ENCODE measurements around the gene ARHGEF38.
A peak's percentile ranks its signal among the peaks of the same experiment; 100 is the strongest.
"Not testable (repeated sequence)": the region's sequence is repeated elsewhere in the genome, so short reads cannot be mapped to it uniquely, and the experiment has no call there.

Gene ARHGEF38

GRCh38 chr4:105659190-105659589, 106.8 kb downstream of the ARHGEF38 start:
- DNase-seq = no peak

GRCh38 chr4:105661028-105661427, 108.6 kb downstream of the ARHGEF38 start:
- DNase-seq = no peak

GRCh38 chr4:105662935-105663675, 110.7 kb downstream of the ARHGEF38 start:
- no peak for DNase-seq

- no peak for DNase-seq
Measured at GRCh38 chr4:105666693-105667092, 114.3 kb downstream of the ARHGEF38 start.

DNA sequence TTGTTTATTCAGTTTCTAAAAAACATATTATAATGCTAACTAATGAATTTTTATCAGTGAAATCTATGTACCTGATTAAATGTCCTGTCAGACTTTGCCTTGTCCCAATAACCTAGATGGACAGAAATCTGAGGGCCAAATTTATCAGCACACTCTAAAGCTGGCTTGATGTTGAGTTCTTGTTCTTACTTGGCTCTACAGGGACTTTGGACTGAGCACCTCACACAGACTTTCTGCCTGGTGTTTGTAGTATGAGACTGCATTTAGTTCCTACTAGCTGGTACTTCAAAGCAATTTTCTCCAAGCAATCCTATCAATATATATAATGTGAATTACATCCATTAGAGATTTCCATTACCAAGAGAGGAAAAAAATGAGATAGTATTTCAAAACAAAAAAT, 118.3 kb downstream of the ARHGEF38 start:
- DNase-seq = no peak

DNA sequence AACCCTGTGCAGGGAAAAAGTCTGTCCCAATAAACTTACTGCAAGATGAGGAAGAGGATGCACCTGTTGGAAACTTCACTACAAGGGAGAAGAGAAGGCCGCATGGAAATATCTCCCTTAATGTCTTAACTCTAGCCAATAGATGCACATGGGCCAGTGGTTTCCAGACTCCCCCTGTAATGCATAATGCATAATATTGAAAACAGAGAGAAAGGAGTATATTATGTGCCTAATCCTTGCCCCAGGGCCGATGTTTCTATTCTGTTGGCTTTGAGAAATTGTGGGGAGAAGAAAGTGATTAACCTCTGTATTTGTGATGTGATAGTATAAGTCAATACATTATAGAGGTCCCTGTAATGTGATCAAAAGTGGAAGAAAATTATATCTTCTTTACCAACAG, 118.9 kb downstream of the ARHGEF38 start:
- DNase-seq = no peak

GRCh38 chr4:105674011-105674410, 121.6 kb downstream of the ARHGEF38 start:
- no peak for DNase-seq

DNA sequence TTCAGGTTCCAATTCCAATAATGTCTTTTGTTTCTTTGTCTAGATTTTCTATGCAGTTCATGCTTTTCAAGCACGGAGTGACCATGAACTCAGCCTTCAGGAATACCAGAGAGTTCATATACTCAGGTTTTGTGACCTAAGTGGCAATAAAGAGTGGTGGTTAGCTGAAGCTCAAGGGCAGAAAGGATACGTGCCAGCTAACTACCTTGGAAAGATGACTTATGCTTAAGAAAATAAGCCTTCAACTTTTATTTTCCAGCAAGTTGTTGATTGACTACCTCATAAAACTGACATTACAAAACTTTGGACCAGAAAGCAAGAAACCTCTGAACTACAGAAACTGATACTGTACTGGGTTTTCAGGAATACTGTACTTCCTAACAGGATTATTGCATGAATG, 125.3 kb downstream of the ARHGEF38 start:
- no peak for DNase-seq

GRCh38 chr4:105679186-105679585, 126.8 kb downstream of the ARHGEF38 start:
- no peak for DNase-seq

DNA sequence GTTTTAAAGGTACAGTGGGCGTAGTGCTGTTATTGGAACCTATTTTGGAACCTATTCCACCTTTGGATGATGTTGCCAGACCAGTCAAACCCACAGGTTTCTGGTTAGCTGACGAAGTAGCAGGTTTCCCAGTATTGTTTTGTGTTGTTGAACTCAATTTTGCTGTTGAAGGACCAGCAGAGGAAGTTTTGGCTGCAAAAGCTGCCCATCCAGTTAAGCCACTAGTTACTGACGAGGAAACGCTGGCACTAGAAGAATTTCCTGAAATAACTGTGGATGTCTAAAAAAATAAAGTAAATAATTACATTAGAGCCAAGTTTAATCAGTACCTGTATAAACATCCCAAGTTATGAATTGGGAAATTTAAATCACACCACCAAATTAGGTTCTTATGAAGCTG, 130.6 kb downstream of the ARHGEF38 start:
- DNase-seq = no peak

DNA sequence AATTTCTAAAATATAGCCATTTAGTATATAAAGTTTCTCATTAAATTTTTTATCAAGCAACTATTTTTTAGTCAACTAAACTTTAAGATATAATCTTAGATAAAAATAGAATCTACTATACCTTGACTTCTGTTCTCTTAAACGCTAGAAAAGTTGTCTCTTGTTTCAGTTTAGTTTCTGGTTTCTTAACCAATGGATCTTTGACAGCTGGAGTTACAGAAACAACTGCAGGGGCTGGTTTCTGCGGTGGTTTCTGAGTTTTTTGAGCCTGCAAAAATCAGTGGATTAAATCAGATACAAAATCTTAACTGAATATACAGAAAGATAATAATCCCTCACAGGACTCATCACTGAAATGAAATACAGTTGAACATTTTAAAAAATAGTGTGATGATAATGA, 134.2 kb downstream of the ARHGEF38 start:
- DNase-seq = no peak

GRCh38 chr4:105694812-105695211, 142.4 kb downstream of the ARHGEF38 start:
- DNase-seq = not testable (repeated sequence)

DNA sequence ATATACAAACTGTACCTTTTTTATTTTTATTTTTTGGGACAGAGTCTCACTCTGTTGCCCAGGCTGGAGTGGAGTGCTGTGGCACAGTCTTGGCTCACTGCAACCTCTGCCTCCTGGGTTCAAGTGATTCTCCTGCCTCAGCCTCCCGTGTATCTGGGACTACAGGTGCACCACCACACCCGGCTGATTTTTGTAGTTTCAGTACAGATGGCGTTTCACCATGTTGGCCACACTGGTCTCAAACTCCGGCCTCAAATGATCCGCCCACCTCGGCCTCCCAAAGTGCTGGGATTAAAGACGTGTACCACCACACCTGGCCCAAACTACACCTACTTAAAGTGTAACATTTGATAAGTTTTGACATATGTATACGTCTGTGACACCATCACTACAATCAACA, 143.4 kb downstream of the ARHGEF38 start:
- not testable (repeated sequence) for DNase-seq

DNA sequence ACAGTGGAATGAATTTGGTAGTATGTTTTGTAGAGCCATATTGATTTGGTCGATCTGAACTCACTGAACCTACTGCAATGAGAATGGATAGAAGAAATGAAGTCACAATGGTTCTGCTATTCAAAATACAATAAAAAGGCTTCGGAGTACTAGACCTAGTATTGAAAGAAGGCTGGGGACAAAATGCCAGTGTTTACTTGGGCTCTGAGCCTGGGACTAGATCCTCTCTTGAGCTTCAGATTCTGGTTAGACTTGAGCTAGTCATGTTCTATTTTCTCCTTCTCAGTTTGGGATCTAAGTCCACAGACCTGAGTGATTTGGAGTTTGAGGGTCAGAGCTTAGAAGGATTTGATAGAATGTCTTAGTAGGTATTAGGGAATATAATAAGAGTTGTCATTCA, 146.2 kb downstream of the ARHGEF38 start:
- DNase-seq = no peak

GRCh38 chr4:105707782-105708180, 155.4 kb downstream of the ARHGEF38 start:
- DNase-seq = no peak

GRCh38 chr4:105708181-105709080, 156.0 kb downstream of the ARHGEF38 start, which contains the start of the genes GSTCD and INTS12:
Gene GSTCD (plus strand): TSS chr4:105708784. CDS start chr4:105717614, 8,830 bp downstream.
Gene INTS12 (minus strand): TSS chr4:105708689. CDS start chr4:105700005, 8,684 bp downstream.
- peak; percentile 97 for DNase-seq

DNA sequence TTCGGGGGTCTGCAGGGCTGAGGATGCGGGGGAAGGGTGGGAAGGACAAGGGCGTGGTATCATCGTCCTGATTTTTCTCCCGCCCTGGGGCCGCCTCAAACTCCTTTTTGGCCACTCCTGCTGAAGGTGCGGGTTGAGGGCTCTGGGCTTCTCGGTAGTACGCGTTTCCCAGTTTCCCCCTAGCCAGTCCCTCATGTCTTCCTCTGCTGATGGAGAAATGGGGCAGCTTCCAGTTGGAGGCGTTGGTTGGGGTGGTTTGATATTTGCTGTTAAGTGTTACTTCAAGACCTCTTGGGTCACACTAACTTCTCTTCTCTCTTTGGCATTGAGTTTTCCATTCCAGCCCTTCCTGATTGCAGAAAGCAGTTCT, 156.6 kb downstream of the ARHGEF38 start:
- peak; percentile 71 for DNase-seq

DNA sequence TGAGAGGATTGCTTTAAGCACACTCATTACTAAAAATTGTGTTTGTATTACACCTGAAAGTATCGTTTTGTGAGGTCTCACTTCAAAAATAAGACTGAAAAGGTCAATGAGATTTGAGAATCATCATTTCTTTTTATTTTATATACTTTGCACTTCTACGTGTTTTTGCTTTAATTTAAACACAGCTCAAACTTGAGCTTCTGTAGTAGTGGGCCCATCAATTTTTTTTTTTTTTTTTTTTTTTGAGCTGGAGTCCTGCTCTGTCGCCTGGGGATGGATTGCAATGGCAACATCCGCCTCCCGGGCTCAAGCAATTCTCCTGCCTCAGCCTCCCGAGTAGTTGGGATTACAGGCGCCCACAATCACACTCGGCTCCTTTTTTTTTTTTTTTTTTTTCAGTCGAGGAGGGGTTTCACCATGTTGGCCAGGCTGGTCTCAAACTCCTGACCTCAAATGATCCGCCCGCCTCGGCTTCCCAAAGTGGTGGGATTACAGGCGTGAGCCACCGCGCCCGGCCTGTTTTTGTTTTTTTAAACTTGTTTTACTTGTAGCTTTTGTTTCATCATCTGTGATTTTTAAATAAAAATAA, 157.7 kb downstream of the ARHGEF38 start:
- no peak for DNase-seq

DNA sequence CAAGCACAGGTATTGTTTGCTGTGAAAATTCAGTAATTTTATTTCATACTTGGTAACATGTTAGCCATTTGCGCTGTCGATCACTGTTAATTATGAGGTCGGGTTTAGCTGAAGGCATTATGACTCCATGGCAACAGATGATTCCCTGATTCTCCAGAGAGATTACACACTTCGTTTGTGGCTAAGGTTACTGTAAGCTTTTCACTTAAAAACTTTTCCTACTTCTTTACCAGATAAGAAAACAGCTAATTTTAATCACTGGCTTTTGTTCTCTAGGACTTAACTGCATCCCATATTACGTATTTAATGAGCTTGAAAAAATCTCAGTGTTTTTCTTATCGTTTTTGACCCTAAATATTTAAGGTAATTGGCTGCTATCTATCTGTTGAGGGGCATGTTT, 158.3 kb downstream of the ARHGEF38 start:
- no peak for DNase-seq

GRCh38 chr4:105712766-105713165, 160.3 kb downstream of the ARHGEF38 start:
- DNase-seq = no peak

- no peak for DNase-seq
Measured at GRCh38 chr4:105714071-105714521, 161.7 kb downstream of the ARHGEF38 start.

DNA sequence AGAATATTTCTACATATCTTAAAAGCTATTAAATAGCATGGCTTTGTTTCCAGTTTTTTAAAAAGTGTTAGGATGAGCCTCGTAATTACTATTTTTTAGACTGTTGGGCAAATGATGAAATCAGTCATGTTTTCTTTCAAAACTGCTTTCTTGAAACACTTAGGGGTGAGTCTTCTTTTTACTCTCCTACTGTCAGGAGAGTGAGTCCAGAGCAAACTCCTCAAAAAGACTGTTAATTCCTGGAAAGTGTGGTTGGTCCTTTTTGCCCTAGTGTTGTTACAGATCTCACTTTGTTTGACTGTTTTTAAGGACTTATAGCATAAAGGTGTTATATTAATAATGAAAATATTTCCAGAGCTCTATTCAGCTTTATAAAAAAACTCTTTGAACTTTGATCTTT, 162.5 kb downstream of the ARHGEF38 start:
- no peak for DNase-seq

- DNase-seq = no peak
Measured at GRCh38 chr4:105715692-105716278, 163.4 kb downstream of the ARHGEF38 start.
